ENCODE data around the gene THRB.

- no peak for TF ChIP-seq CTCF (IDR thresholded peaks at IDR 0.05; ENCODE audit: poor library complexity)
- TF ChIP-seq EZH2phosphoT487 (IDR thresholded peaks at IDR 0.05; ENCODE audit: low read depth, severe bottlenecking, unreplicated experiment): no peak
- TF ChIP-seq EZH2 (IDR thresholded peaks at IDR 0.05; ENCODE audit: borderline replicate concordance): no peak
These were observed 314.0 kb downstream of the THRB start for GRCh38 chr3:24180616-24181015.
